H1 (cell line): ENCODE results near the gene MS4A15. TPM values are rescaled to one million over a fixed set of nuclear protein-coding genes. Genes with fewer than 3 reads are reported as not detected.

Source experiments
- SP1 ChIP-seq: IDR thresholded peaks from 2 replicates; pipeline ENCODE4 v1.6.1; 2011; ENCODE audit warnings: low read depth, low read length
- polyA plus RNA-seq, 7 experiments: library from polyadenylated mRNA; depleted of rRNA in 3 of 7; stranded (reverse) in 5 of 7; unstranded in 2 of 7; fragments of >200 nt in 5 of 7; fragments of 200-250 nt in 2 of 7; gene quantifications; 1 replicate in 5 of 7; 2 replicates in 1 of 7; 4 replicates in 1 of 7; pipeline versions ENCODE4 v1.2.1 to v1.2.3, GENCODE V29; 2011 to 2013; ENCODE audit warnings: missing spikeins in 2 of 7, mixed read lengths in 2 of 7
- total RNA-seq: library from RNA; stranded (reverse); fragmentation: NEBNext Ultra II Directional; extraction: Animal tissue kit (Norgen Biotek cat#: 25700); gene quantifications from 2 replicates; pipeline ENCODE4 v1.2.1, GENCODE V29; 2021
- TF ChIP-seq, protein P1 (sequence below): IDR thresholded peaks from 2 replicates; pipeline ENCODE4 v1.6.1; 2012; ENCODE audit warnings: inconsistent platforms

Gene MS4A15
- total and polyA plus RNA-seq, 2 of the 8 experiments (the other 6 are each of a cell fraction or from before 2014, with no cell fraction given), result 0.15 to 0.17 TPM

DNA sequence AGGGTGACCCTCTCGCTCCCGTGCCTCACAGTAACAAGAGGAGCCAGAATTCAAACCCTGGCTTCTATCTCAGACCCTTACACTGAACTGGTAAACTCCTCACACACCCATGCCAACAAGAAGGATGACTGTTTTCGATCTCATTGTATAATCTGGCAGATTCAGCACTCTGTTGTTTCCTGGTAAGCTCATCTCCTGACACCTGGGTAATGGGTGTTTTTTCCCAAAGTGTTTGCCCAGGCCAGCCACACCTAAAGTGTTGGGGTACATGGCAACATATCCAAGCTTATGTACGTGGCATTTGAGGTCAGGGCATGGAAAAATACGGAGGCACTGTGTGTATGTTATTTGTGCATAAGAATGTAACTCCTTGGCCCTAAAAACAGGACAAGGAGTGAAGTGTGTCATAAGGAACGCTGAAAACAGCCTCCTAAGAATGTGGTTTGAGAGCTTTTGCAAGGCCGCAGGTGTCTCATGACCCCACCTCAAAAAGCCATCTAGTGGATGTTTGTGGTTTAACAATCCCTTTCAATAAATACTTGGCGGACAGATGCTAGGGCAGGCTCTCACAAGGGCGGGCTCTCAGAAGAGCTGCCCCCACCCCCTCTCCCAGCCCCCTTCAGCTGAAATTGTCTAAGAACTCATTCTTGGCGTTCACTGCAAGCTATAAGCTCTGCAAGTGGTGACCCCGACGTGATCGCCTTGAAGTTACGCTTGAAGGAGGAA is at the start of gene MS4A15 (continued):
- 0 out of 2 replicates have a peak, but pooled peaks have one; percentile 39 for TF ChIP-seq SP1
- TF ChIP-seq, protein P1, sequence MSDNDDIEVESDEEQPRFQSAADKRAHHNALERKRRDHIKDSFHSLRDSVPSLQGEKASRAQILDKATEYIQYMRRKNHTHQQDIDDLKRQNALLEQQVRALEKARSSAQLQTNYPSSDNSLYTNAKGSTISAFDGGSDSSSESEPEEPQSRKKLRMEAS, result no peak
